Measurements from ENCODE around the gene RAB10.
A peak's percentile ranks its signal among the peaks of the same experiment; 100 is the strongest.

RAB10 gene

DNA sequence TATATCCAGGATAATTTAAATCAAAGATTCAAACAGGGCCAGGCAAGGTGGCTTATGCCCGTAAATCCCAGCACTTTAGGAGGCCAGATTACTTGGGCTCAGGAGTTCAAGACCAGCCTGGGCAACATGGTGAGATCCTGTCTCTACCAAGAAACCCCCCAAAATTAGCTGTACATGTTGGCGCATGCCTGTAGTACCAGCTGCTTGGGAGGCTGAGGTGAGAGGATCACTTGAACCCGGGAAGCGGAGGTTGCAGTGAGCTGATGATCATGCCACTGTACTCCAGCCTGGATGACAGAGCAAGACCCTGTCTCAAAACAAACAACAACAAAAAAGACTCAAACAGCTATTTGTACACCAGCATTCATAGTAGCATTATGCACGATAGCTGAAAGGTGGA lies 9.2 kb downstream of the RAB10 start:
- no peak for ATAC-seq

DNA sequence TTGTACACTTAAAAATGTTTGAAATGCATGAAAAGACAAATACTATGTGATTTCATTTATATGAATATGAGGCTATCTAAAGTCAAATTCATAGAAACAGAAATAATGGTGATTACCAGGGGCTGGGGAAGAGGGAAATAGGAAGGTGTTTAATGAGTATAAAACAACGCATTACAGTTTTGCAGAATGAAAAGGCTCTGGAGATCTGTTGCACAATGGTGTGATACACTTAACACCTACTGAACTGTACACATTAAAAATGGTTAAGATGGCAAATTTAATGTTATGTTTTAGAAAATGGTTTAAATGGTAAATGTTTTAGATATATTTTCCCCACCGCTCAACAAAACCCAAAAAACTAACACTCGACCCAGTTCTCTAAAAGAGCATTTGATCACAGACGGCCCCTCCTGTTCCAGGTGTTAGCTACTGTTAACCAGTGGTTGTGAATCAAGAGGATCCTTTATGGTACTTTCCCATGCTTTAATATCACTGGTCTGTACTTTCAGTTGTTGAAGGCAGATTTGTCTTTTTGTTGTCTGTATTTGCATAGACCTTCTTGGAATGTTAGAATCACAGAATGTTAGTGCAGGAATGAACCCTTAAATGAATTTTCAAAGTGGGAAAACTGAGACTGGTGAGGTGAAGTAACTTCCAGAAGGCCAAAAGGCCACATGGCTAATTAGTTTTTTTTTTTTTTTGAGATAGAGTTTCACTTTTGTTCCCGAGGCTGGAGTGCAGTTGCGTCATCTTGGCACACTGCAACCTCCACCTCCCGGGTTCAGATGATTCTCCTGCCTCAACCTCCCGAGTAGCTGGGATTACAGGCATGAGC lies 10.2 kb downstream of the RAB10 start:
- no peak for TF ChIP-seq CSDC2 (CRISPR knock-in tag; IDR thresholded peaks at IDR 0.05)
- TF ChIP-seq ISL1 (CRISPR knock-in tag; IDR thresholded peaks at IDR 0.05): peak; percentile 15; the same call in 1 of the 2 replicates
- TF ChIP-seq ZFP3 (CRISPR knock-in tag; IDR thresholded peaks at IDR 0.05): no peak
- no peak for TF ChIP-seq ZNF8 (CRISPR knock-in tag; IDR thresholded peaks at IDR 0.05)
- TF ChIP-seq ZC3H10 (CRISPR knock-in tag; IDR thresholded peaks at IDR 0.05): no peak
- TF ChIP-seq GLIS3 (CRISPR knock-in tag; IDR thresholded peaks at IDR 0.05): no peak

More for the DNA sequence above, 9.2 kb downstream of the RAB10 start:
- TF ChIP-seq ESRRG (CRISPR knock-in tag; IDR thresholded peaks at IDR 0.05) (no peak), ZFP3 (CRISPR knock-in tag; IDR thresholded peaks at IDR 0.05) (no peak), ISL1 (CRISPR knock-in tag; IDR thresholded peaks at IDR 0.05) (no peak), ZC3H10 (CRISPR knock-in tag; IDR thresholded peaks at IDR 0.05) (no peak), TOX (CRISPR knock-in tag; IDR thresholded peaks at IDR 0.05; ENCODE audit: borderline replicate concordance) (no peak), RARB (CRISPR knock-in tag; IDR thresholded peaks at IDR 0.05) (no peak)
- TF ChIP-seq, protein P1, sequence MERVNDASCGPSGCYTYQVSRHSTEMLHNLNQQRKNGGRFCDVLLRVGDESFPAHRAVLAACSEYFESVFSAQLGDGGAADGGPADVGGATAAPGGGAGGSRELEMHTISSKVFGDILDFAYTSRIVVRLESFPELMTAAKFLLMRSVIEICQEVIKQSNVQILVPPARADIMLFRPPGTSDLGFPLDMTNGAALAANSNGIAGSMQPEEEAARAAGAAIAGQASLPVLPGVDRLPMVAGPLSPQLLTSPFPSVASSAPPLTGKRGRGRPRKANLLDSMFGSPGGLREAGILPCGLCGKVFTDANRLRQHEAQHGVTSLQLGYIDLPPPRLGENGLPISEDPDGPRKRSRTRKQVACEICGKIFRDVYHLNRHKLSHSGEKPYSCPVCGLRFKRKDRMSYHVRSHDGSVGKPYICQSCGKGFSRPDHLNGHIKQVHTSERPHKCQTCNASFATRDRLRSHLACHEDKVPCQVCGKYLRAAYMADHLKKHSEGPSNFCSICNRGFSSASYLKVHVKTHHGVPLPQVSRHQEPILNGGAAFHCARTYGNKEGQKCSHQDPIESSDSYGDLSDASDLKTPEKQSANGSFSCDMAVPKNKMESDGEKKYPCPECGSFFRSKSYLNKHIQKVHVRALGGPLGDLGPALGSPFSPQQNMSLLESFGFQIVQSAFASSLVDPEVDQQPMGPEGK (CRISPR knock-in tag; IDR thresholded peaks at IDR 0.05; ENCODE audit: borderline replicate concordance): no peak

DNA sequence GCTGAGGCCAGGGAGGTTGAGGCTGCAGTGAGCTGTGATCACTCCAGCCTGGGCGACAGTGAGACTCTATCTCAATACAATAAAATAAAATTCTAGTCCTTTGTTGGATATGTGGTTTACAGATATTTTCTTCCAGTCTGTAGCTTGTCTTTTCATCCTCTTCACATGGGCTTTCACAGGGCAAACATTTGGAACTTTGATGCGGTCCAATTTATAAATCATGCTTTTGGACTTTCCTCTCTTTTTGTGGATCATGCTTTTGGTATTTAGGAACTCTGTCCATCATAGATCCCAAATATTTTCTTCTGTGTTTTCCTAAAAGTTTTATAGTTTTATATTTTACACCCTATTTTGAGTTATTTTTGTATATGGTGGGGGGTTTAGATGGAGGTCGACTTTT lies 14.9 kb downstream of the RAB10 start:
- no peak for TF ChIP-seq TOX (CRISPR knock-in tag; IDR thresholded peaks at IDR 0.05; ENCODE audit: borderline replicate concordance)
- TF ChIP-seq OSR1 (CRISPR knock-in tag; IDR thresholded peaks at IDR 0.05): no peak
- TF ChIP-seq, protein P2, sequence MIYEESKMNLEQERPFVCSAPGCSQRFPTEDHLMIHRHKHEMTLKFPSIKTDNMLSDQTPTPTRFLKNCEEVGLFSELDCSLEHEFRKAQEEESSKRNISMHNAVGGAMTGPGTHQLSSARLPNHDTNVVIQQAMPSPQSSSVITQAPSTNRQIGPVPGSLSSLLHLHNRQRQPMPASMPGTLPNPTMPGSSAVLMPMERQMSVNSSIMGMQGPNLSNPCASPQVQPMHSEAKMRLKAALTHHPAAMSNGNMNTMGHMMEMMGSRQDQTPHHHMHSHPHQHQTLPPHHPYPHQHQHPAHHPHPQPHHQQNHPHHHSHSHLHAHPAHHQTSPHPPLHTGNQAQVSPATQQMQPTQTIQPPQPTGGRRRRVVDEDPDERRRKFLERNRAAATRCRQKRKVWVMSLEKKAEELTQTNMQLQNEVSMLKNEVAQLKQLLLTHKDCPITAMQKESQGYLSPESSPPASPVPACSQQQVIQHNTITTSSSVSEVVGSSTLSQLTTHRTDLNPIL (CRISPR knock-in tag; IDR thresholded peaks at IDR 0.05; ENCODE audit: low read depth): no peak
- no peak for TF ChIP-seq ZNF565 (CRISPR knock-in tag; conservative IDR thresholded peaks at IDR 0.05; ENCODE audit: low read depth)
- TF ChIP-seq ARNTL (CRISPR knock-in tag; IDR thresholded peaks at IDR 0.05; ENCODE audit: borderline replicate concordance, low read depth): no peak
- TF ChIP-seq GLIS3 (CRISPR knock-in tag; IDR thresholded peaks at IDR 0.05): no peak
- TF ChIP-seq, protein P3, sequence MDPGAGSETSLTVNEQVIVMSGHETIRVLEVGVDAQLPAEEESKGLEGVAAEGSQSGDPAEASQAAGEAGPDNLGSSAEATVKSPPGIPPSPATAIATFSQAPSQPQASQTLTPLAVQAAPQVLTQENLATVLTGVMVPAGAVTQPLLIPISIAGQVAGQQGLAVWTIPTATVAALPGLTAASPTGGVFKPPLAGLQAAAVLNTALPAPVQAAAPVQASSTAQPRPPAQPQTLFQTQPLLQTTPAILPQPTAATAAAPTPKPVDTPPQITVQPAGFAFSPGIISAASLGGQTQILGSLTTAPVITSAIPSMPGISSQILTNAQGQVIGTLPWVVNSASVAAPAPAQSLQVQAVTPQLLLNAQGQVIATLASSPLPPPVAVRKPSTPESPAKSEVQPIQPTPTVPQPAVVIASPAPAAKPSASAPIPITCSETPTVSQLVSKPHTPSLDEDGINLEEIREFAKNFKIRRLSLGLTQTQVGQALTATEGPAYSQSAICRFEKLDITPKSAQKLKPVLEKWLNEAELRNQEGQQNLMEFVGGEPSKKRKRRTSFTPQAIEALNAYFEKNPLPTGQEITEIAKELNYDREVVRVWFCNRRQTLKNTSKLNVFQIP (CRISPR knock-in tag; IDR thresholded peaks at IDR 0.05; ENCODE audit: borderline replicate concordance, low read depth): no peak
- TF ChIP-seq RARB (CRISPR knock-in tag; IDR thresholded peaks at IDR 0.05): no peak
- no peak for TF ChIP-seq ZFP3 (CRISPR knock-in tag; IDR thresholded peaks at IDR 0.05)
- no peak for TF ChIP-seq ZFP30 (CRISPR knock-in tag; IDR thresholded peaks at IDR 0.05)
- TF ChIP-seq, protein P1 (CRISPR knock-in tag; IDR thresholded peaks at IDR 0.05; ENCODE audit: borderline replicate concordance): no peak
- TF ChIP-seq, protein P4, sequence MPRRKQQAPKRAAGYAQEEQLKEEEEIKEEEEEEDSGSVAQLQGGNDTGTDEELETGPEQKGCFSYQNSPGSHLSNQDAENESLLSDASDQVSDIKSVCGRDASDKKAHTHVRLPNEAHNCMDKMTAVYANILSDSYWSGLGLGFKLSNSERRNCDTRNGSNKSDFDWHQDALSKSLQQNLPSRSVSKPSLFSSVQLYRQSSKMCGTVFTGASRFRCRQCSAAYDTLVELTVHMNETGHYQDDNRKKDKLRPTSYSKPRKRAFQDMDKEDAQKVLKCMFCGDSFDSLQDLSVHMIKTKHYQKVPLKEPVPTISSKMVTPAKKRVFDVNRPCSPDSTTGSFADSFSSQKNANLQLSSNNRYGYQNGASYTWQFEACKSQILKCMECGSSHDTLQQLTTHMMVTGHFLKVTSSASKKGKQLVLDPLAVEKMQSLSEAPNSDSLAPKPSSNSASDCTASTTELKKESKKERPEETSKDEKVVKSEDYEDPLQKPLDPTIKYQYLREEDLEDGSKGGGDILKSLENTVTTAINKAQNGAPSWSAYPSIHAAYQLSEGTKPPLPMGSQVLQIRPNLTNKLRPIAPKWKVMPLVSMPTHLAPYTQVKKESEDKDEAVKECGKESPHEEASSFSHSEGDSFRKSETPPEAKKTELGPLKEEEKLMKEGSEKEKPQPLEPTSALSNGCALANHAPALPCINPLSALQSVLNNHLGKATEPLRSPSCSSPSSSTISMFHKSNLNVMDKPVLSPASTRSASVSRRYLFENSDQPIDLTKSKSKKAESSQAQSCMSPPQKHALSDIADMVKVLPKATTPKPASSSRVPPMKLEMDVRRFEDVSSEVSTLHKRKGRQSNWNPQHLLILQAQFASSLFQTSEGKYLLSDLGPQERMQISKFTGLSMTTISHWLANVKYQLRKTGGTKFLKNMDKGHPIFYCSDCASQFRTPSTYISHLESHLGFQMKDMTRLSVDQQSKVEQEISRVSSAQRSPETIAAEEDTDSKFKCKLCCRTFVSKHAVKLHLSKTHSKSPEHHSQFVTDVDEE (CRISPR knock-in tag; IDR thresholded peaks at IDR 0.05): no peak
- TF ChIP-seq ESRRG (CRISPR knock-in tag; IDR thresholded peaks at IDR 0.05): no peak
- no peak for ATAC-seq

More for the DNA sequence above, 10.2 kb downstream of the RAB10 start:
- ATAC-seq: peak; percentile 46

All from SK-N-SH treated with all-trans-retinoic acid at 6 μM for 48 hours (cell line).